Measurements from ENCODE around the gene ACSS1.

ACSS1 gene

GRCh38 chr20:25058051-25058846 lies at the start of gene ACSS1:
ACSS1 (minus strand) TSS chr20:25058139; CDS start chr20:25058102, 37 bp downstream.
- DNase-seq: peak; percentile 76 to 78

- no peak for DNase-seq
Measured at GRCh38 chr20:25103526-25103925, 45.6 kb upstream of the ACSS1 start.

GRCh38 chr20:25100914-25101313 lies 43.0 kb upstream of the ACSS1 start:
- DNase-seq: no peak

- DNase-seq: no peak
Measured at GRCh38 chr20:25099601-25100140, 41.7 kb upstream of the ACSS1 start.

GRCh38 chr20:25097498-25097897 lies 39.6 kb upstream of the ACSS1 start:
- DNase-seq: no peak

- peak; percentile 75 to 79 for DNase-seq
Measured at GRCh38 chr20:25090492-25091429, 32.8 kb upstream of the ACSS1 start.

- no peak for DNase-seq
Measured at GRCh38 chr20:25089662-25090061, 31.7 kb upstream of the ACSS1 start.

GRCh38 chr20:25089096-25089495 lies 31.2 kb upstream of the ACSS1 start:
- DNase-seq: no peak

- DNase-seq: no peak
Measured at GRCh38 chr20:25088267-25088666, 30.3 kb upstream of the ACSS1 start.

GRCh38 chr20:25087186-25087929 lies 29.4 kb upstream of the ACSS1 start:
- no peak for DNase-seq

- no peak for DNase-seq
Measured at GRCh38 chr20:25085756-25086495, 28.0 kb upstream of the ACSS1 start.

GRCh38 chr20:25084626-25085187 lies 26.8 kb upstream of the ACSS1 start:
- DNase-seq: no peak

- peak; percentile 16 to 59 for DNase-seq
Measured at GRCh38 chr20:25083773-25084625, 26.1 kb upstream of the ACSS1 start.

- DNase-seq: no peak
Measured at GRCh38 chr20:25083141-25083772, 25.3 kb upstream of the ACSS1 start.

GRCh38 chr20:25082498-25082873 lies 24.5 kb upstream of the ACSS1 start:
- DNase-seq: no peak

GRCh38 chr20:25081730-25082497 lies 24.0 kb upstream of the ACSS1 start, which contains the start of gene VSX1:
VSX1 (minus strand) TSS chr20:25082141; CDS start chr20:25082096, 45 bp downstream.
- no peak for DNase-seq

GRCh38 chr20:25081065-25081729 lies 23.3 kb upstream of the ACSS1 start:
- DNase-seq: peak in 1 of 2 donors; percentile 23

GRCh38 chr20:25079171-25079570 lies 21.2 kb upstream of the ACSS1 start:
- DNase-seq: no peak

- DNase-seq: no peak
Measured at GRCh38 chr20:25078662-25079061, 20.7 kb upstream of the ACSS1 start.
